ENCODE results near the gene PREX1. TPM values are rescaled to one million over a fixed set of nuclear protein-coding genes. Genes with fewer than 3 reads are reported as not detected.

Gene PREX1
- total and polyA plus RNA-seq, 2 experiments from 2014 or later: 2.4 to 10.3 TPM

DNA sequence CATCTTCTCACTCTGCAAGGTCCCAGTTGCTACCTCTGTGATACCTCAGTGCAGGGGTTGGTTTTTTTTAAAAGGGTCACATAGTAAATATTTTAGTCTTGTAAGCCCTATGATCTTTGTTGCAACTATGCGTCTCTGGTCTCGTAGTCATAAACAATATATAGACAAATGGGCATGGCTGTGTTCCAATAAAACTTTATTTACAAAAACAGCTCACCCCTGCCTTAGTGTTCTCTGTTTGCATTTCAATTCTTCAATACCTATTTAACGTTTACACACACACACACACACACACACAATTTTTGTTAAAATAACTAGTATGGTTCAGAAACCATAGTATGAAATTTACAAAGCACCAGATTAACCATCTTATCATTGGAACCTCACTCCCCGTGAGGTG is 216.8 kb downstream of the PREX1 start:
- no peak overlapping the region for H3K27ac ChIP-seq (ENCODE audit: low read depth)
- no peak overlapping the region for H3K4me3 ChIP-seq
- ATAC-seq (no peak), DNase-seq (ENCODE audit: low spot score) (no peak)
- H4K20me1 ChIP-seq (replicated peaks; ENCODE audit: insufficient read depth): no peaks in the 10 kb centered on the region
- no peaks in the 10 kb centered on the region for H3K9me2 ChIP-seq (ENCODE audit: insufficient read depth)
- H3K4me2 ChIP-seq: no peak overlapping the region
- Mint-ChIP-seq H3K4me3 (no peak overlapping the region), H3K27me3 (ENCODE audit: insufficient read depth, low read depth, poor library complexity) (peaks cover 7% of the 10 kb centered on the region), H3K4me1 (peaks cover 14% of the 10 kb centered on the region), H3K9me3 (no peaks in the 10 kb centered on the region), H3K36me3 (ENCODE audit: low read depth) (no peaks in the 10 kb centered on the region; the same call in 2 of the 3 replicates), H3K27ac (no peak overlapping the region)
- no peak overlapping the region for H2AFZ ChIP-seq
- H3F3A ChIP-seq (replicated peaks; ENCODE audit: low read depth): no peaks in the 10 kb centered on the region
- TF ChIP-seq, protein P1, sequence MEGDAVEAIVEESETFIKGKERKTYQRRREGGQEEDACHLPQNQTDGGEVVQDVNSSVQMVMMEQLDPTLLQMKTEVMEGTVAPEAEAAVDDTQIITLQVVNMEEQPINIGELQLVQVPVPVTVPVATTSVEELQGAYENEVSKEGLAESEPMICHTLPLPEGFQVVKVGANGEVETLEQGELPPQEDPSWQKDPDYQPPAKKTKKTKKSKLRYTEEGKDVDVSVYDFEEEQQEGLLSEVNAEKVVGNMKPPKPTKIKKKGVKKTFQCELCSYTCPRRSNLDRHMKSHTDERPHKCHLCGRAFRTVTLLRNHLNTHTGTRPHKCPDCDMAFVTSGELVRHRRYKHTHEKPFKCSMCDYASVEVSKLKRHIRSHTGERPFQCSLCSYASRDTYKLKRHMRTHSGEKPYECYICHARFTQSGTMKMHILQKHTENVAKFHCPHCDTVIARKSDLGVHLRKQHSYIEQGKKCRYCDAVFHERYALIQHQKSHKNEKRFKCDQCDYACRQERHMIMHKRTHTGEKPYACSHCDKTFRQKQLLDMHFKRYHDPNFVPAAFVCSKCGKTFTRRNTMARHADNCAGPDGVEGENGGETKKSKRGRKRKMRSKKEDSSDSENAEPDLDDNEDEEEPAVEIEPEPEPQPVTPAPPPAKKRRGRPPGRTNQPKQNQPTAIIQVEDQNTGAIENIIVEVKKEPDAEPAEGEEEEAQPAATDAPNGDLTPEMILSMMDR (conservative IDR thresholded peaks at IDR 0.05; ENCODE audit: low read depth in 2 of 2): no peak
- TF ChIP-seq, protein P2, sequence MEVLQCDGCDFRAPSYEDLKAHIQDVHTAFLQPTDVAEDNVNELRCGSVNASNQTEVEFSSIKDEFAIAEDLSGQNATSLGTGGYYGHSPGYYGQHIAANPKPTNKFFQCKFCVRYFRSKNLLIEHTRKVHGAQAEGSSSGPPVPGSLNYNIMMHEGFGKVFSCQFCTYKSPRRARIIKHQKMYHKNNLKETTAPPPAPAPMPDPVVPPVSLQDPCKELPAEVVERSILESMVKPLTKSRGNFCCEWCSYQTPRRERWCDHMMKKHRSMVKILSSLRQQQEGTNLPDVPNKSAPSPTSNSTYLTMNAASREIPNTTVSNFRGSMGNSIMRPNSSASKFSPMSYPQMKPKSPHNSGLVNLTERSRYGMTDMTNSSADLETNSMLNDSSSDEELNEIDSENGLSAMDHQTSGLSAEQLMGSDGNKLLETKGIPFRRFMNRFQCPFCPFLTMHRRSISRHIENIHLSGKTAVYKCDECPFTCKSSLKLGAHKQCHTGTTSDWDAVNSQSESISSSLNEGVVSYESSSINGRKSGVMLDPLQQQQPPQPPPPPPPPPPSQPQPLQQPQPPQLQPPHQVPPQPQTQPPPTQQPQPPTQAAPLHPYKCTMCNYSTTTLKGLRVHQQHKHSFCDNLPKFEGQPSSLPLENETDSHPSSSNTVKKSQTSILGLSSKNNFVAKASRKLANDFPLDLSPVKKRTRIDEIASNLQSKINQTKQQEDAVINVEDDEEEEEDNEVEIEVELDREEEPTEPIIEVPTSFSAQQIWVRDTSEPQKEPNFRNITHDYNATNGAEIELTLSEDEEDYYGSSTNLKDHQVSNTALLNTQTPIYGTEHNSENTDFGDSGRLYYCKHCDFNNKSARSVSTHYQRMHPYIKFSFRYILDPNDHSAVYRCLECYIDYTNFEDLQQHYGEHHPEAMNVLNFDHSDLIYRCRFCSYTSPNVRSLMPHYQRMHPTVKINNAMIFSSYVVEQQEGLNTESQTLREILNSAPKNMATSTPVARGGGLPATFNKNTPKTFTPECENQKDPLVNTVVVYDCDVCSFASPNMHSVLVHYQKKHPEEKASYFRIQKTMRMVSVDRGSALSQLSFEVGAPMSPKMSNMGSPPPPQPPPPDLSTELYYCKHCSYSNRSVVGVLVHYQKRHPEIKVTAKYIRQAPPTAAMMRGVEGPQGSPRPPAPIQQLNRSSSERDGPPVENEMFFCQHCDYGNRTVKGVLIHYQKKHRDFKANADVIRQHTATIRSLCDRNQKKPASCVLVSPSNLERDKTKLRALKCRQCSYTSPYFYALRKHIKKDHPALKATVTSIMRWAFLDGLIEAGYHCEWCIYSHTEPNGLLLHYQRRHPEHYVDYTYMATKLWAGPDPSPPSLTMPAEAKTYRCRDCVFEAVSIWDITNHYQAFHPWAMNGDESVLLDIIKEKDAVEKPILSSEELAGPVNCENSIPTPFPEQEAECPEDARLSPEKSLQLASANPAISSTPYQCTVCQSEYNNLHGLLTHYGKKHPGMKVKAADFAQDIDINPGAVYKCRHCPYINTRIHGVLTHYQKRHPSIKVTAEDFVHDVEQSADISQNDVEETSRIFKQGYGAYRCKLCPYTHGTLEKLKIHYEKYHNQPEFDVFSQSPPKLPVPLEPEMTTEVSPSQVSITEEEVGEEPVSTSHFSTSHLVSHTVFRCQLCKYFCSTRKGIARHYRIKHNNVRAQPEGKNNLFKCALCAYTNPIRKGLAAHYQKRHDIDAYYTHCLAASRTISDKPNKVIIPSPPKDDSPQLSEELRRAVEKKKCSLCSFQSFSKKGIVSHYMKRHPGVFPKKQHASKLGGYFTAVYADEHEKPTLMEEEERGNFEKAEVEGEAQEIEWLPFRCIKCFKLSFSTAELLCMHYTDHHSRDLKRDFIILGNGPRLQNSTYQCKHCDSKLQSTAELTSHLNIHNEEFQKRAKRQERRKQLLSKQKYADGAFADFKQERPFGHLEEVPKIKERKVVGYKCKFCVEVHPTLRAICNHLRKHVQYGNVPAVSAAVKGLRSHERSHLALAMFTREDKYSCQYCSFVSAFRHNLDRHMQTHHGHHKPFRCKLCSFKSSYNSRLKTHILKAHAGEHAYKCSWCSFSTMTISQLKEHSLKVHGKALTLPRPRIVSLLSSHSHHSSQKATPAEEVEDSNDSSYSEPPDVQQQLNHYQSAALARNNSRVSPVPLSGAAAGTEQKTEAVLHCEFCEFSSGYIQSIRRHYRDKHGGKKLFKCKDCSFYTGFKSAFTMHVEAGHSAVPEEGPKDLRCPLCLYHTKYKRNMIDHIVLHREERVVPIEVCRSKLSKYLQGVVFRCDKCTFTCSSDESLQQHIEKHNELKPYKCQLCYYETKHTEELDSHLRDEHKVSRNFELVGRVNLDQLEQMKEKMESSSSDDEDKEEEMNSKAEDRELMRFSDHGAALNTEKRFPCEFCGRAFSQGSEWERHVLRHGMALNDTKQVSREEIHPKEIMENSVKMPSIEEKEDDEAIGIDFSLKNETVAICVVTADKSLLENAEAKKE (CRISPR knock-in tag; IDR thresholded peaks at IDR 0.05): no peak
- TF ChIP-seq EZH2 (IDR thresholded peaks at IDR 0.05; ENCODE audit: low read depth, unreplicated experiment) (no peak), POLR2AphosphoS5 (IDR thresholded peaks at IDR 0.05; ENCODE audit: low read depth) (no peak)
- H3K4me1 ChIP-seq (ENCODE audit: insufficient read depth): no peaks in the 10 kb centered on the region
- H3K27me3 ChIP-seq (ENCODE audit: insufficient read depth): no peaks in the 10 kb centered on the region
- H3K36me3 ChIP-seq (ENCODE audit: insufficient read depth): no peaks in the 10 kb centered on the region
- H3K79me2 ChIP-seq (replicated peaks; ENCODE audit: insufficient read depth): no peaks in the 10 kb centered on the region
